Adrenal gland (tissue), 5 donors: ENCODE results near the gene CPNE9.

Source experiments
- POLR2A ChIP-seq, 2 donors: fragments of 450-650 bp; IDR thresholded peaks; one replicate each; pipeline ENCODE4 v1.6.1; 2017; ENCODE audit warnings: antibody characterized with exemption in 2 of 2, mild to moderate bottlenecking in 2 of 2, moderate library complexity in 1 of 2
- TF ChIP-seq, protein P1 (sequence below), 6 experiments: fragments of 450-650 bp in 4 of 6; fragments of 200-600 bp in 2 of 6; sonication (generic) in 1 of 6; IDR thresholded peaks; 1 replicate in 5 of 6; 2 replicates in 1 of 6; pipeline versions ENCODE4 v1.5.1 to v1.8.0; 2016 to 2021; ENCODE audit warnings: antibody characterized with exemption in 6 of 6, mild to moderate bottlenecking in 2 of 6, moderate library complexity in 1 of 6
- donor health status: DM: no; HTN: no; CAD: no.

DNA sequence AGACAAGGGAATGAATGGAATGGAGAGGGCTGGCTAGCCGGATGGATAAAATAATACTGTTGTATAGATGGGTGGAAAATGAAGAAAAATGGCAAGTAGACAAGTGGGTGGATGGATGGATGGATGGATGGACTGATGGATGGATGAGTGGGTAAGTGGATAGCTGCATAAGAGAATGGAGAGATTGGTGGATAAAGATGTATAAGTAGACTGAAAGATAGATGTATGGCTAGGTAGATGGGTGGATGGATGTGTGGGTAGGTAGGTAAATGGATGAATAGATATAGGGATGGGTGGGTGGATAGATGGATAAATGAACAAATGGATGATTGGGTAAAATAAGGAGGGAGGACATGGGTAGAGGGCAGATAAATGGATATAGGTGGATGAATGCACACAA is 13.9 kb downstream of the CPNE9 start:
- no peak for TF ChIP-seq POLR2A (IDR thresholded peaks at IDR 0.05)
- TF ChIP-seq, protein P1, sequence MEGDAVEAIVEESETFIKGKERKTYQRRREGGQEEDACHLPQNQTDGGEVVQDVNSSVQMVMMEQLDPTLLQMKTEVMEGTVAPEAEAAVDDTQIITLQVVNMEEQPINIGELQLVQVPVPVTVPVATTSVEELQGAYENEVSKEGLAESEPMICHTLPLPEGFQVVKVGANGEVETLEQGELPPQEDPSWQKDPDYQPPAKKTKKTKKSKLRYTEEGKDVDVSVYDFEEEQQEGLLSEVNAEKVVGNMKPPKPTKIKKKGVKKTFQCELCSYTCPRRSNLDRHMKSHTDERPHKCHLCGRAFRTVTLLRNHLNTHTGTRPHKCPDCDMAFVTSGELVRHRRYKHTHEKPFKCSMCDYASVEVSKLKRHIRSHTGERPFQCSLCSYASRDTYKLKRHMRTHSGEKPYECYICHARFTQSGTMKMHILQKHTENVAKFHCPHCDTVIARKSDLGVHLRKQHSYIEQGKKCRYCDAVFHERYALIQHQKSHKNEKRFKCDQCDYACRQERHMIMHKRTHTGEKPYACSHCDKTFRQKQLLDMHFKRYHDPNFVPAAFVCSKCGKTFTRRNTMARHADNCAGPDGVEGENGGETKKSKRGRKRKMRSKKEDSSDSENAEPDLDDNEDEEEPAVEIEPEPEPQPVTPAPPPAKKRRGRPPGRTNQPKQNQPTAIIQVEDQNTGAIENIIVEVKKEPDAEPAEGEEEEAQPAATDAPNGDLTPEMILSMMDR (IDR thresholded peaks at IDR 0.05): no peak
